K562 (cell line): ENCODE data around the gene ANKRD27. TPM values are rescaled to one million over a fixed set of nuclear protein-coding genes. Genes with fewer than 3 reads are reported as not detected.

ENCODE experiments used
- BCOR ChIP-seq: fragments of 450-650 bp; IDR thresholded peaks from 2 replicates; pipeline ENCODE4 v1.6.1; 2016
- CBFA2T2 ChIP-seq: fragments of 450-650 bp; conservative IDR thresholded peaks from 2 replicates; pipeline ENCODE4 v1.6.1; 2017; ENCODE audit warnings: mild to moderate bottlenecking
- ERF ChIP-seq: fragments of 450-650 bp; formaldehyde crosslinking; IDR thresholded peaks from 2 replicates; pipeline ENCODE4 v1.4.0; 2020; ENCODE audit warnings: mild to moderate bottlenecking, mixed read lengths
- MAZ ChIP-seq, 2 experiments: fragments of 450-650 bp in 1 of 2; sonication (generic) in 1 of 2; formaldehyde crosslinking; IDR thresholded peaks in 1 of 2; conservative IDR thresholded peaks in 1 of 2; 2 replicates each; pipeline versions ENCODE4 v1.4.0 to v1.5.0; 2020; ENCODE audit warnings: mild to moderate bottlenecking in 1 of 2, missing genetic modification reagents in 1 of 2
- MED1 ChIP-seq: sonication (generic); formaldehyde crosslinking; IDR thresholded peaks from 2 replicates; pipeline ENCODE4 v1.8.1; 2023; ENCODE audit warnings: missing genetic modification reagents, borderline replicate concordance
- NONO ChIP-seq, 2 experiments: fragments of 200-400 bp in 1 of 2; fragments of 450-650 bp in 1 of 2; formaldehyde crosslinking in 1 of 2; IDR thresholded peaks; 2 replicates each; pipeline ENCODE4 v1.6.1; 2017; ENCODE audit warnings: low read depth in 2 of 2, mild to moderate bottlenecking in 2 of 2, moderate library complexity in 2 of 2, low read length in 1 of 2
- PTRF ChIP-seq: fragments of 450-650 bp; IDR thresholded peaks from 2 replicates; pipeline ENCODE4 v1.6.1; 2016; ENCODE audit warnings: mild to moderate bottlenecking, missing genetic modification characterization, missing compliant biosample characterization
- SIX5 ChIP-seq, 2 experiments: IDR thresholded peaks; 2 replicates each; pipeline ENCODE4 v1.6.1; 2011; ENCODE audit warnings: low read length in 2 of 2, borderline replicate concordance in 1 of 2, low read depth in 1 of 2, mild to moderate bottlenecking in 1 of 2, moderate library complexity in 1 of 2; ENCODE audit not compliant: insufficient read depth in 1 of 2
- SRSF3 ChIP-seq: fragments of 200-400 bp; formaldehyde crosslinking; IDR thresholded peaks from 2 replicates; pipeline ENCODE4 v1.6.1; 2016; ENCODE audit warnings: mild to moderate bottlenecking, low read length, moderate library complexity; ENCODE audit not compliant: insufficient read depth
- ZBTB17 ChIP-seq: fragments of 450-650 bp; formaldehyde crosslinking; IDR thresholded peaks from 2 replicates; pipeline ENCODE4 v1.4.0; 2020; ENCODE audit warnings: mild to moderate bottlenecking
- ZNF121 ChIP-seq: sonication (generic); formaldehyde crosslinking; conservative IDR thresholded peaks from 2 replicates; pipeline ENCODE4 v1.8.0; 2022; ENCODE audit warnings: missing genetic modification reagents
- ZNF140 ChIP-seq: fragments of 250-450 bp; sonication (Bioruptor Pico); IDR thresholded peaks from 2 replicates; pipeline ENCODE4 v1.8.0; 2021; ENCODE audit warnings: moderate library complexity, mild to moderate bottlenecking, inconsistent platforms
- ZNF146 ChIP-seq: IDR thresholded peaks from one replicate; pipeline ENCODE4 v1.6.1; 2018; ENCODE audit warnings: missing compliant biosample characterization; ENCODE audit not compliant: unreplicated experiment
- ZNF384 ChIP-seq: IDR thresholded peaks from 2 replicates; pipeline ENCODE4 v1.6.1; 2012; ENCODE audit warnings: low read depth, low read length, improper control_type of control experiment
- ZNF583 ChIP-seq: fragments of 250-450 bp; sonication (Bioruptor Pico); IDR thresholded peaks from 2 replicates; pipeline ENCODE4 v1.4.0; 2020
- ZNF696 ChIP-seq: fragments of 250-450 bp; sonication (Bioruptor Pico); conservative IDR thresholded peaks from 2 replicates; pipeline ENCODE4 v1.4.0; 2020; ENCODE audit warnings: mild to moderate bottlenecking, moderate library complexity
- ZZZ3 ChIP-seq: fragments of 450-650 bp; IDR thresholded peaks from 2 replicates; pipeline ENCODE4 v1.6.1; 2016; ENCODE audit warnings: antibody characterized with exemption, mild to moderate bottlenecking, moderate library complexity
- polyA plus RNA-seq, 8 experiments: library from polyadenylated mRNA; depleted of rRNA in 4 of 8; stranded (reverse) in 5 of 8; unstranded in 3 of 8; fragments of >200 nt; fragmentation: Nextera tagmentation in 2 of 8; fragmentation: Illumina TruSeq in 1 of 8; extraction: Ambion mirVana in 2 of 8; extraction: Trizol in 1 of 8; gene quantifications; 2 replicates each; pipeline versions ENCODE4 v1.2.1 to v1.2.3, GENCODE V29; 2011 to 2014; ENCODE audit warnings: inconsistent platforms in 1 of 8, missing spikeins in 1 of 8
- total RNA-seq, 7 experiments: library from RNA; depleted of rRNA in 6 of 7; stranded (reverse); fragments of >200 nt in 6 of 7; fragmentation: Illumina TruSeq in 2 of 7; extraction: Trizol in 2 of 7; gene quantifications; 2 replicates each; pipeline versions ENCODE4 v1.2.1 to v1.2.3, GENCODE V29; 2011 to 2021; ENCODE audit warnings: low replicate concordance in 1 of 7
- TF ChIP-seq, protein P1 (sequence below): fragments of 450-650 bp; IDR thresholded peaks from 2 replicates; pipeline ENCODE4 v1.6.1; 2018; ENCODE audit warnings: mild to moderate bottlenecking, low read depth; ENCODE audit not compliant: partially characterized antibody
- TF ChIP-seq, protein P2 (sequence below): IDR thresholded peaks from 2 replicates; pipeline ENCODE4 v1.6.1; 2011; ENCODE audit warnings: borderline replicate concordance, low read depth, mild to moderate bottlenecking, moderate library complexity, low read length; ENCODE audit not compliant: insufficient read depth, poor library complexity, severe bottlenecking
- TF ChIP-seq, protein P3 (sequence below), 2 experiments: fragments of 450-650 bp; IDR thresholded peaks; 2 replicates each; pipeline ENCODE4 v1.6.1; 2018; ENCODE audit warnings: mild to moderate bottlenecking in 2 of 2, low read depth in 1 of 2; ENCODE audit not compliant: partially characterized antibody in 2 of 2

ANKRD27 gene
- total and polyA plus RNA-seq, 9 of the 15 experiments (the other 6 are each of a cell fraction or from before 2014, with no cell fraction given), result 5.3 to 71.3 (median 54.2) TPM

DNA sequence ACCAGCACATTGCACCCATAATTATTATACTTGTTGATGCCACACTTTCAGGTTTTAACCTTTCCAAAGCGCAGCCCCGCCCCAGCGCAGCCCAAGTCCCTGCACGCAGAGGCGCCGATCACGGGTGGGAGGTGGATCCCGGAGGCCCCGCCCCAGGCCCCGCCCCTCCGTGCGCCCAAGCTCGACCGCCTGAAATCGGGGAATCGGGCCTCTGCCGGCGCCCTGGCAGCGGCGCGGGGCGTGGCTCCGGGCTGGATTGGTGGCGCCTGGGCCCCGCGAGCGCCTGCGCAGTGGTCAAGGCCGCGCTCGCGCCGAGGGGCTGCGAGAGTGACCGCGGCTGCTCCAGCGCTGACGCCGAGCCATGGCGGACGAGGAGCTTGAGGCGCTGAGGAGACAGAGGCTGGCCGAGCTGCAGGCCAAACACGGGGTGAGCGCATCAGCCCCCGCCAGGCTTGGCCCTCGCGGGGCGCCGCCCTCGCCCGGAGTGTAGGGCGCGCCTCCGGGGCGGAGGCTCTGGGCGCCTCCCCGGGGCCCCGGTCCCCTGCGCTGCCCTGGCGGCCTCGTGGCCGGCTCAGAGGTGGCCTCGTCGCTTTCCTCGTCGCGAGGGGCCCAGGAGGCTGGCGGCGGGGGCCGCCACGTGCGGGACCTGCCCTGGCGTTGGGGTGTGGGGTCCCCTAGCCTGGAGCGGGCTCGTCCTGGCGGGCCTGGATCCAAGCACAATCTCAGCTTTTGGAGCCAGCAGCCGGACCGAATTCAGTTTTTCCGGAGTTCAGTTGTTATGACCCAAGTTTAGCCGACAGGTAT, 93.9 kb downstream of the ANKRD27 start, which contains the start of gene PDCD5 (continued):
- TF ChIP-seq, protein P1, sequence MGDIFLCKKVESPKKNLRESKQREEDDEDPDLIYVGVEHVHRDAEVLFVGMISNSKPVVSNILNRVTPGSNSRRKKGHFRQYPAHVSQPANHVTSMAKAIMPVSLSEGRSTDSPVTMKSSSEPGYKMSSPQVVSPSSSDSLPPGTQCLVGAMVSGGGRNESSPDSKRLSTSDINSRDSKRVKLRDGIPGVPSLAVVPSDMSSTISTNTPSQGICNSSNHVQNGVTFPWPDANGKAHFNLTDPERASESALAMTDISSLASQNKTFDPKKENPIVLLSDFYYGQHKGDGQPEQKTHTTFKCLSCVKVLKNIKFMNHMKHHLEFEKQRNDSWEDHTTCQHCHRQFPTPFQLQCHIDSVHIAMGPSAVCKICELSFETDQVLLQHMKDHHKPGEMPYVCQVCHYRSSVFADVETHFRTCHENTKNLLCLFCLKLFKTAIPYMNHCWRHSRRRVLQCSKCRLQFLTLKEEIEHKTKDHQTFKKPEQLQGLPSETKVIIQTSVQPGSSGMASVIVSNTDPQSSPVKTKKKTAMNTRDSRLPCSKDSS, result no peak
- TF ChIP-seq MED1 (CRISPR knock-in tag), result no peak
- TF ChIP-seq ZNF121, result no peak
- TF ChIP-seq CBFA2T2, result no peak
- TF ChIP-seq BCOR, result no peak
- TF ChIP-seq MAZ (CRISPR knock-in tag; conservative IDR thresholded peaks at IDR 0.05 in 1 of 2, IDR thresholded peaks at IDR 0.05 in 1 of 2), result peak; percentile 49 to 88; a peak in 2 of 4 replicates
- no peak for TF ChIP-seq PTRF (tag)
- no peak for TF ChIP-seq SRSF3
- TF ChIP-seq, protein P2, sequence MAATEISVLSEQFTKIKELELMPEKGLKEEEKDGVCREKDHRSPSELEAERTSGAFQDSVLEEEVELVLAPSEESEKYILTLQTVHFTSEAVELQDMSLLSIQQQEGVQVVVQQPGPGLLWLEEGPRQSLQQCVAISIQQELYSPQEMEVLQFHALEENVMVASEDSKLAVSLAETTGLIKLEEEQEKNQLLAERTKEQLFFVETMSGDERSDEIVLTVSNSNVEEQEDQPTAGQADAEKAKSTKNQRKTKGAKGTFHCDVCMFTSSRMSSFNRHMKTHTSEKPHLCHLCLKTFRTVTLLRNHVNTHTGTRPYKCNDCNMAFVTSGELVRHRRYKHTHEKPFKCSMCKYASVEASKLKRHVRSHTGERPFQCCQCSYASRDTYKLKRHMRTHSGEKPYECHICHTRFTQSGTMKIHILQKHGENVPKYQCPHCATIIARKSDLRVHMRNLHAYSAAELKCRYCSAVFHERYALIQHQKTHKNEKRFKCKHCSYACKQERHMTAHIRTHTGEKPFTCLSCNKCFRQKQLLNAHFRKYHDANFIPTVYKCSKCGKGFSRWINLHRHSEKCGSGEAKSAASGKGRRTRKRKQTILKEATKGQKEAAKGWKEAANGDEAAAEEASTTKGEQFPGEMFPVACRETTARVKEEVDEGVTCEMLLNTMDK, result peak; percentile 0
- no peak for TF ChIP-seq ZNF583 (CRISPR knock-in tag)
- peak; percentile 45 to 77; a peak in 2 of 4 replicates for TF ChIP-seq NONO (IDR thresholded peaks at IDR 0.05; ENCODE audit: low read depth in 2 of 2, low read length in 1 of 2)
- no peak for TF ChIP-seq SIX5 (IDR thresholded peaks at IDR 0.05; ENCODE audit: borderline replicate concordance in 1 of 2, insufficient read depth in 1 of 2, low read depth in 1 of 2, low read length in 2 of 2)
- TF ChIP-seq ZNF696 (CRISPR knock-in tag), result no peak
- no peak for TF ChIP-seq ZZZ3
- TF ChIP-seq, protein P3, sequence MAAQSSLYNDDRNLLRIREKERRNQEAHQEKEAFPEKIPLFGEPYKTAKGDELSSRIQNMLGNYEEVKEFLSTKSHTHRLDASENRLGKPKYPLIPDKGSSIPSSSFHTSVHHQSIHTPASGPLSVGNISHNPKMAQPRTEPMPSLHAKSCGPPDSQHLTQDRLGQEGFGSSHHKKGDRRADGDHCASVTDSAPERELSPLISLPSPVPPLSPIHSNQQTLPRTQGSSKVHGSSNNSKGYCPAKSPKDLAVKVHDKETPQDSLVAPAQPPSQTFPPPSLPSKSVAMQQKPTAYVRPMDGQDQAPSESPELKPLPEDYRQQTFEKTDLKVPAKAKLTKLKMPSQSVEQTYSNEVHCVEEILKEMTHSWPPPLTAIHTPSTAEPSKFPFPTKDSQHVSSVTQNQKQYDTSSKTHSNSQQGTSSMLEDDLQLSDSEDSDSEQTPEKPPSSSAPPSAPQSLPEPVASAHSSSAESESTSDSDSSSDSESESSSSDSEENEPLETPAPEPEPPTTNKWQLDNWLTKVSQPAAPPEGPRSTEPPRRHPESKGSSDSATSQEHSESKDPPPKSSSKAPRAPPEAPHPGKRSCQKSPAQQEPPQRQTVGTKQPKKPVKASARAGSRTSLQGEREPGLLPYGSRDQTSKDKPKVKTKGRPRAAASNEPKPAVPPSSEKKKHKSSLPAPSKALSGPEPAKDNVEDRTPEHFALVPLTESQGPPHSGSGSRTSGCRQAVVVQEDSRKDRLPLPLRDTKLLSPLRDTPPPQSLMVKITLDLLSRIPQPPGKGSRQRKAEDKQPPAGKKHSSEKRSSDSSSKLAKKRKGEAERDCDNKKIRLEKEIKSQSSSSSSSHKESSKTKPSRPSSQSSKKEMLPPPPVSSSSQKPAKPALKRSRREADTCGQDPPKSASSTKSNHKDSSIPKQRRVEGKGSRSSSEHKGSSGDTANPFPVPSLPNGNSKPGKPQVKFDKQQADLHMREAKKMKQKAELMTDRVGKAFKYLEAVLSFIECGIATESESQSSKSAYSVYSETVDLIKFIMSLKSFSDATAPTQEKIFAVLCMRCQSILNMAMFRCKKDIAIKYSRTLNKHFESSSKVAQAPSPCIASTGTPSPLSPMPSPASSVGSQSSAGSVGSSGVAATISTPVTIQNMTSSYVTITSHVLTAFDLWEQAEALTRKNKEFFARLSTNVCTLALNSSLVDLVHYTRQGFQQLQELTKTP (IDR thresholded peaks at IDR 0.05; ENCODE audit: low read depth in 1 of 2, partially characterized antibody in 2 of 2), result no peak
- TF ChIP-seq ZNF384, result no peak
- no peak for TF ChIP-seq ZNF140 (CRISPR knock-in tag)
- TF ChIP-seq ZBTB17, result peak; percentile 100
- TF ChIP-seq ERF (CRISPR knock-in tag), result 0 out of 2 replicates have a peak, but pooled peaks have one; percentile 23
- TF ChIP-seq ZNF146 (CRISPR knock-in tag), result no peak
